K562 (cell line): Measurements from ENCODE around the gene APLP1. TPM values are rescaled to one million over a fixed set of nuclear protein-coding genes. Genes with fewer than 3 reads are reported as not detected.

Experiments used
- CEBPG ChIP-seq, 3 experiments: fragments of 200-800 bp in 1 of 3; sonication (Bioruptor generic) in 1 of 3; sonication (generic) in 1 of 3; formaldehyde crosslinking in 1 of 3; IDR thresholded peaks in 2 of 3; conservative IDR thresholded peaks in 1 of 3; 2 replicates each; pipeline versions ENCODE4 v1.6.1 to v1.8.0; 2016 to 2022; ENCODE audit warnings: missing compliant biosample characterization in 2 of 3, missing genetic modification characterization in 2 of 3, mild to moderate bottlenecking in 1 of 3, missing genetic modification reagents in 1 of 3
- DPF2 ChIP-seq: fragments of 450-650 bp; IDR thresholded peaks from 2 replicates; pipeline ENCODE4 v1.6.1; 2016
- ETV5 ChIP-seq: sonication (generic); formaldehyde crosslinking; IDR thresholded peaks from 2 replicates; pipeline ENCODE4 v1.4.0; 2020; ENCODE audit warnings: low read depth, mild to moderate bottlenecking, missing genetic modification reagents
- FOXM1 ChIP-seq, 2 experiments: fragments of 450-650 bp in 1 of 2; sonication (generic) in 1 of 2; formaldehyde crosslinking in 1 of 2; IDR thresholded peaks; 2 replicates each; pipeline versions ENCODE4 v1.6.1 to v1.9.0; 2017 to 2022; ENCODE audit warnings: low read depth in 2 of 2, mild to moderate bottlenecking in 2 of 2, missing genetic modification reagents in 1 of 2, moderate library complexity in 1 of 2
- GABPA ChIP-seq: fragments of 200-800 bp; sonication (Bioruptor generic); conservative IDR thresholded peaks from 2 replicates; pipeline ENCODE4 v1.6.1; 2016; ENCODE audit warnings: low read depth, missing genetic modification characterization, missing compliant biosample characterization
- HDAC1 ChIP-seq, 2 experiments: fragments of 450-650 bp; IDR thresholded peaks; 2 replicates each; pipeline ENCODE4 v1.6.1; 2016 to 2017; ENCODE audit warnings: inconsistent platforms in 1 of 2, mild to moderate bottlenecking in 1 of 2, moderate library complexity in 1 of 2
- MTA2 ChIP-seq: fragments of 450-650 bp; IDR thresholded peaks from 2 replicates; pipeline ENCODE4 v1.6.1; 2016; ENCODE audit warnings: low read depth
- MTA3 ChIP-seq: fragments of 450-650 bp; formaldehyde crosslinking; IDR thresholded peaks from 2 replicates; pipeline ENCODE4 v1.6.1; 2017; ENCODE audit warnings: mild to moderate bottlenecking, borderline replicate concordance
- NR3C1 ChIP-seq: sonication (generic); formaldehyde crosslinking; IDR thresholded peaks from 2 replicates; pipeline ENCODE4 v1.8.1; 2022; ENCODE audit warnings: missing genetic modification reagents
- PHF21A ChIP-seq: fragments of 450-650 bp; IDR thresholded peaks from 2 replicates; pipeline ENCODE4 v1.6.1; 2017; ENCODE audit warnings: low read depth, borderline replicate concordance
- RCOR1 ChIP-seq, 2 experiments: IDR thresholded peaks; 2 replicates each; pipeline ENCODE4 v1.6.1; 2012; ENCODE audit warnings: low read depth in 2 of 2, low read length in 2 of 2, borderline replicate concordance in 1 of 2, improper control_type of control experiment in 1 of 2
- polyA plus RNA-seq, 8 experiments: library from polyadenylated mRNA; depleted of rRNA in 4 of 8; stranded (reverse) in 5 of 8; unstranded in 3 of 8; fragments of >200 nt; fragmentation: Nextera tagmentation in 2 of 8; fragmentation: Illumina TruSeq in 1 of 8; extraction: Ambion mirVana in 2 of 8; extraction: Trizol in 1 of 8; gene quantifications; 2 replicates each; pipeline versions ENCODE4 v1.2.1 to v1.2.3, GENCODE V29; 2011 to 2014; ENCODE audit warnings: inconsistent platforms in 1 of 8, missing spikeins in 1 of 8
- total RNA-seq, 7 experiments: library from RNA; depleted of rRNA in 6 of 7; stranded (reverse); fragments of >200 nt in 6 of 7; fragmentation: Illumina TruSeq in 2 of 7; extraction: Trizol in 2 of 7; gene quantifications; 2 replicates each; pipeline versions ENCODE4 v1.2.1 to v1.2.3, GENCODE V29; 2011 to 2021; ENCODE audit warnings: low replicate concordance in 1 of 7
- TF ChIP-seq, protein P1 (sequence below): sonication (generic); formaldehyde crosslinking; IDR thresholded peaks from 2 replicates; pipeline ENCODE4 v1.8.1; 2022; ENCODE audit warnings: missing genetic modification reagents
- TF ChIP-seq, protein P2 (sequence below): fragments of 200-800 bp; sonication (Bioruptor generic); IDR thresholded peaks from 2 replicates; pipeline ENCODE4 v1.6.1; 2016; ENCODE audit warnings: missing genetic modification characterization, missing compliant biosample characterization
- TF ChIP-seq, protein P3 (sequence below): fragments of 250-450 bp; sonication (Bioruptor Pico); IDR thresholded peaks from 2 replicates; pipeline ENCODE4 v1.4.0; 2020; ENCODE audit warnings: mild to moderate bottlenecking
- TF ChIP-seq, protein P4 (sequence below): sonication (generic); IDR thresholded peaks from 2 replicates; pipeline ENCODE4 v1.6.1; 2016
- TF ChIP-seq, protein P5 (sequence below): fragments of 450-650 bp; formaldehyde crosslinking; IDR thresholded peaks from 2 replicates; pipeline ENCODE4 v1.4.0; 2020; ENCODE audit warnings: mild to moderate bottlenecking

The APLP1 gene
- total and polyA plus RNA-seq, 9 of the 15 experiments (the other 6 are each of a cell fraction or from before 2014, with no cell fraction given), result 0.69 to 9.9 (median 4.7) TPM

DNA sequence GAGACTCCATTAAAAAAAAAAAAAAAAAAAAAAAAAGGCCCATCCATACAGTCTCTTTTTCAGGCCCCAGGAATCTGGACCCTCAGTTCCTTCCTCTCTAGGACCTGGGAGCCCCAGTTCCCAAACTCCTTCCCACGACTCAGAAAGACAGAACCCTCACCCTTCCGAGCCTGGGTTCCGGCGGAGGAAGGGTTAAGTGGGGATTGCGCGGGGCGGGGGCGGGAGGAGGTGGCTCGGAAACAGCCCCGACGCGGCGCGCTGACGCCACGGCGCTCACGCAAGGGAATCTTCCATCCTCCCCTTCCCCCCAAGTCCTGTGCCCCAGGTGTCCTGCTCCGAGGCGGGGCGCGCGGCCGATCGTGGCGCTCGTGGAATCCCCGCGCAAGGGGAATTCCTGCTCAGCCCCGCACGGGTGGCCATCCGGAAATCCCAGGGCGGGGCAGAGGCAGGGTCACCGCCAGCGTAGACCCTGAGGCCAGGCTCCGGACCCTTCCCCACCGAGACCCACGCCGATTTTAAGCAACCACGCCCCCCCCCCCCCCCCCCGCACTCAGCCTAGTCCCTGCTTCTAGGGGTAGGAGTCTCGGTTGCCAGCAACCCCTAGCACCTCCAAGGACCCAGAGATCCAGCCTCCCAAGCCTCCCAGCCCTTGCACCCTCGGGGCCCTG is 31.3 kb downstream of the APLP1 start (continued):
- TF ChIP-seq NR3C1 (CRISPR knock-in tag) (no peak), GABPA (tag) (peak; percentile 46; the same call in 1 of the 2 replicates), DPF2 (peak; percentile 38; the same call in 1 of the 2 replicates), RCOR1 (IDR thresholded peaks at IDR 0.05; ENCODE audit: borderline replicate concordance in 1 of 2, low read depth in 2 of 2, low read length in 2 of 2) (peak in 1 of 2 experiments; percentile 34; a peak in 1 of 4 replicates), MTA2 (no peak), FOXM1 (IDR thresholded peaks at IDR 0.05; ENCODE audit: low read depth) (peak; percentile 35; the same call in 1 of the 2 replicates), FOXM1 (CRISPR knock-in tag; IDR thresholded peaks at IDR 0.05; ENCODE audit: low read depth) (no peak), CEBPG (CRISPR knock-in tag; IDR thresholded peaks at IDR 0.05) (no peak), CEBPG (tag; conservative IDR thresholded peaks at IDR 0.05 in 1 of 2, IDR thresholded peaks at IDR 0.05 in 1 of 2) (0 out of 4 replicates have a peak, but pooled peaks of 1 of the 2 experiments have one; percentile 10), MTA3 (peak; percentile 35; the same call in 1 of the 2 replicates), HDAC1 (IDR thresholded peaks at IDR 0.05) (peak in 1 of 2 experiments; percentile 71; a peak in 2 of 4 replicates), ETV5 (CRISPR knock-in tag) (no peak), PHF21A (0 out of 2 replicates have a peak, but pooled peaks have one; percentile 46)
- TF ChIP-seq, protein P1, sequence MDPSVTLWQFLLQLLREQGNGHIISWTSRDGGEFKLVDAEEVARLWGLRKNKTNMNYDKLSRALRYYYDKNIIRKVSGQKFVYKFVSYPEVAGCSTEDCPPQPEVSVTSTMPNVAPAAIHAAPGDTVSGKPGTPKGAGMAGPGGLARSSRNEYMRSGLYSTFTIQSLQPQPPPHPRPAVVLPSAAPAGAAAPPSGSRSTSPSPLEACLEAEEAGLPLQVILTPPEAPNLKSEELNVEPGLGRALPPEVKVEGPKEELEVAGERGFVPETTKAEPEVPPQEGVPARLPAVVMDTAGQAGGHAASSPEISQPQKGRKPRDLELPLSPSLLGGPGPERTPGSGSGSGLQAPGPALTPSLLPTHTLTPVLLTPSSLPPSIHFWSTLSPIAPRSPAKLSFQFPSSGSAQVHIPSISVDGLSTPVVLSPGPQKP (CRISPR knock-in tag), result no peak
- TF ChIP-seq, protein P2, sequence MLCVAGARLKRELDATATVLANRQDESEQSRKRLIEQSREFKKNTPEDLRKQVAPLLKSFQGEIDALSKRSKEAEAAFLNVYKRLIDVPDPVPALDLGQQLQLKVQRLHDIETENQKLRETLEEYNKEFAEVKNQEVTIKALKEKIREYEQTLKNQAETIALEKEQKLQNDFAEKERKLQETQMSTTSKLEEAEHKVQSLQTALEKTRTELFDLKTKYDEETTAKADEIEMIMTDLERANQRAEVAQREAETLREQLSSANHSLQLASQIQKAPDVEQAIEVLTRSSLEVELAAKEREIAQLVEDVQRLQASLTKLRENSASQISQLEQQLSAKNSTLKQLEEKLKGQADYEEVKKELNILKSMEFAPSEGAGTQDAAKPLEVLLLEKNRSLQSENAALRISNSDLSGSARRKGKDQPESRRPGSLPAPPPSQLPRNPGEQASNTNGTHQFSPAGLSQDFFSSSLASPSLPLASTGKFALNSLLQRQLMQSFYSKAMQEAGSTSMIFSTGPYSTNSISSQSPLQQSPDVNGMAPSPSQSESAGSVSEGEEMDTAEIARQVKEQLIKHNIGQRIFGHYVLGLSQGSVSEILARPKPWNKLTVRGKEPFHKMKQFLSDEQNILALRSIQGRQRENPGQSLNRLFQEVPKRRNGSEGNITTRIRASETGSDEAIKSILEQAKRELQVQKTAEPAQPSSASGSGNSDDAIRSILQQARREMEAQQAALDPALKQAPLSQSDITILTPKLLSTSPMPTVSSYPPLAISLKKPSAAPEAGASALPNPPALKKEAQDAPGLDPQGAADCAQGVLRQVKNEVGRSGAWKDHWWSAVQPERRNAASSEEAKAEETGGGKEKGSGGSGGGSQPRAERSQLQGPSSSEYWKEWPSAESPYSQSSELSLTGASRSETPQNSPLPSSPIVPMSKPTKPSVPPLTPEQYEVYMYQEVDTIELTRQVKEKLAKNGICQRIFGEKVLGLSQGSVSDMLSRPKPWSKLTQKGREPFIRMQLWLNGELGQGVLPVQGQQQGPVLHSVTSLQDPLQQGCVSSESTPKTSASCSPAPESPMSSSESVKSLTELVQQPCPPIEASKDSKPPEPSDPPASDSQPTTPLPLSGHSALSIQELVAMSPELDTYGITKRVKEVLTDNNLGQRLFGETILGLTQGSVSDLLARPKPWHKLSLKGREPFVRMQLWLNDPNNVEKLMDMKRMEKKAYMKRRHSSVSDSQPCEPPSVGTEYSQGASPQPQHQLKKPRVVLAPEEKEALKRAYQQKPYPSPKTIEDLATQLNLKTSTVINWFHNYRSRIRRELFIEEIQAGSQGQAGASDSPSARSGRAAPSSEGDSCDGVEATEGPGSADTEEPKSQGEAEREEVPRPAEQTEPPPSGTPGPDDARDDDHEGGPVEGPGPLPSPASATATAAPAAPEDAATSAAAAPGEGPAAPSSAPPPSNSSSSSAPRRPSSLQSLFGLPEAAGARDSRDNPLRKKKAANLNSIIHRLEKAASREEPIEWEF (CRISPR knock-in tag), result no peak
- TF ChIP-seq, protein P3, sequence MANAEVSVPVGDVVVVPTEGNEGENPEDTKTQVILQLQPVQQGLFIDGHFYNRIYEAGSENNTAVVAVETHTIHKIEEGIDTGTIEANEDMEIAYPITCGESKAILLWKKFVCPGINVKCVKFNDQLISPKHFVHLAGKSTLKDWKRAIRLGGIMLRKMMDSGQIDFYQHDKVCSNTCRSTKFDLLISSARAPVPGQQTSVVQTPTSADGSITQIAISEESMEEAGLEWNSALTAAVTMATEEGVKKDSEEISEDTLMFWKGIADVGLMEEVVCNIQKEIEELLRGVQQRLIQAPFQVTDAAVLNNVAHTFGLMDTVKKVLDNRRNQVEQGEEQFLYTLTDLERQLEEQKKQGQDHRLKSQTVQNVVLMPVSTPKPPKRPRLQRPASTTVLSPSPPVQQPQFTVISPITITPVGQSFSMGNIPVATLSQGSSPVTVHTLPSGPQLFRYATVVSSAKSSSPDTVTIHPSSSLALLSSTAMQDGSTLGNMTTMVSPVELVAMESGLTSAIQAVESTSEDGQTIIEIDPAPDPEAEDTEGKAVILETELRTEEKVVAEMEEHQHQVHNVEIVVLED, result peak; percentile 96
- TF ChIP-seq, protein P4, sequence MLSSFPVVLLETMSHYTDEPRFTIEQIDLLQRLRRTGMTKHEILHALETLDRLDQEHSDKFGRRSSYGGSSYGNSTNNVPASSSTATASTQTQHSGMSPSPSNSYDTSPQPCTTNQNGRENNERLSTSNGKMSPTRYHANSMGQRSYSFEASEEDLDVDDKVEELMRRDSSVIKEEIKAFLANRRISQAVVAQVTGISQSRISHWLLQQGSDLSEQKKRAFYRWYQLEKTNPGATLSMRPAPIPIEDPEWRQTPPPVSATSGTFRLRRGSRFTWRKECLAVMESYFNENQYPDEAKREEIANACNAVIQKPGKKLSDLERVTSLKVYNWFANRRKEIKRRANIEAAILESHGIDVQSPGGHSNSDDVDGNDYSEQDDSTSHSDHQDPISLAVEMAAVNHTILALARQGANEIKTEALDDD, result no peak
- TF ChIP-seq, protein P5, sequence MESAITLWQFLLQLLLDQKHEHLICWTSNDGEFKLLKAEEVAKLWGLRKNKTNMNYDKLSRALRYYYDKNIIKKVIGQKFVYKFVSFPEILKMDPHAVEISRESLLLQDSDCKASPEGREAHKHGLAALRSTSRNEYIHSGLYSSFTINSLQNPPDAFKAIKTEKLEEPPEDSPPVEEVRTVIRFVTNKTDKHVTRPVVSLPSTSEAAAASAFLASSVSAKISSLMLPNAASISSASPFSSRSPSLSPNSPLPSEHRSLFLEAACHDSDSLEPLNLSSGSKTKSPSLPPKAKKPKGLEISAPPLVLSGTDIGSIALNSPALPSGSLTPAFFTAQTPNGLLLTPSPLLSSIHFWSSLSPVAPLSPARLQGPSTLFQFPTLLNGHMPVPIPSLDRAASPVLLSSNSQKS (CRISPR knock-in tag), result no peak
